Small intestine (tissue), 7 donors: ENCODE data around the gene SPATA46. TPM values are rescaled to one million over a fixed set of nuclear protein-coding genes. Genes with fewer than 3 reads are reported as not detected.

Experiments used
- DNase-seq, 2 donors: peaks; one replicate each; pipeline versions ENCODE4 v3.0.0 to v3.0.0-alpha.2; 2013
- FAIRE-seq: peaks from 2 replicates; lab custom pipeline; 2012; peaks lifted over from hg19 to GRCh38; lab: Jason Lieb, UNC
- H3K27ac ChIP-seq, 3 donors: one replicate each; pipeline ENCODE4 v1.5.1; 2013; ENCODE audit warnings: low read length in 2 of 3, mild to moderate bottlenecking in 2 of 3, control low read depth in 1 of 3, inconsistent platforms in 1 of 3, low read depth in 1 of 3, moderate library complexity in 1 of 3
- H3K27me3 ChIP-seq, 3 donors: one replicate each; pipeline ENCODE4 v1.6.1; 2013; ENCODE audit warnings: low read length in 3 of 3, inconsistent platforms in 1 of 3; ENCODE audit not compliant: control insufficient read depth in 3 of 3, insufficient read depth in 3 of 3
- H3K36me3 ChIP-seq, 3 donors: one replicate each; pipeline ENCODE4 v1.6.1; 2013; ENCODE audit warnings: low read length in 3 of 3, inconsistent platforms in 1 of 3, low read depth in 1 of 3, mild to moderate bottlenecking in 1 of 3, moderate library complexity in 1 of 3; ENCODE audit not compliant: control insufficient read depth in 3 of 3, insufficient read depth in 2 of 3
- H3K4me1 ChIP-seq, 3 donors: one replicate each; pipeline ENCODE4 v1.6.1; 2013; ENCODE audit warnings: low read length in 2 of 3, inconsistent platforms in 1 of 3, low read depth in 1 of 3, mild to moderate bottlenecking in 1 of 3, moderate library complexity in 1 of 3; ENCODE audit not compliant: control insufficient read depth in 3 of 3, insufficient read depth in 2 of 3
- H3K4me3 ChIP-seq, 3 donors: one replicate each; pipeline ENCODE4 v1.5.1; 2013; ENCODE audit warnings: low read length in 3 of 3, control low read depth in 1 of 3, inconsistent platforms in 1 of 3, low read depth in 1 of 3, mild to moderate bottlenecking in 1 of 3, moderate library complexity in 1 of 3
- H3K9me3 ChIP-seq, 2 donors: one replicate each; pipeline ENCODE4 v1.6.1; 2013; ENCODE audit warnings: low read depth in 1 of 2, low read length in 1 of 2; ENCODE audit not compliant: control insufficient read depth in 2 of 2, insufficient read depth in 1 of 2
- WGBS, 3 donors: extraction: QIAGEN DNeasy Blood & Tissue Kit; methylation state at CpG; one replicate each; pipeline ENCODE4 v1.1.7; 2013; 5-methylcytosine and 5-hydroxymethylcytosine counted together
- polyA plus RNA-seq, 4 donors: library from polyadenylated mRNA; stranded (reverse) in 3 of 4; unstranded in 1 of 4; fragments of 200-250 nt in 3 of 4; fragments of 120-200 nt in 1 of 4; gene quantifications; one replicate each; pipeline versions ENCODE4 v1.2.1 to v1.2.3, GENCODE V29; 2013
- donor health status: healthy with polysubstance abuse.
- donor health status: control.
- donor health status: control.
- donor health status: Bipolar disorder and iron deficiency.
- donor health status: healthy.

SPATA46 gene
- polyA plus RNA-seq, 4 donors = 0.25 TPM; not detected in 3

- Histone ChIP-seq H3K4me3 (no peak overlapping the region), H3K27ac (no peak overlapping the region), H3K4me1 (peaks cover 3 to 46% (median 22%) of the 10 kb centered on the region in 3 donors), H3K27me3 (no peaks in the 10 kb centered on the region), H3K36me3 (peaks cover 0 to 39% (median 5%) of the 10 kb centered on the region in 3 donors), H3K9me3 (peaks cover 0 to 6% of the 10 kb centered on the region in 2 donors)
- 89 to 94% (median 93%) methylated on average over 10 of the region's 10 CpGs for WGBS, 3 donors
- DNase-seq = no peak
- FAIRE-seq = no peak
Measured at GRCh38 chr1:162384601-162385279, 8.1 kb upstream of the SPATA46 start.

DNA sequence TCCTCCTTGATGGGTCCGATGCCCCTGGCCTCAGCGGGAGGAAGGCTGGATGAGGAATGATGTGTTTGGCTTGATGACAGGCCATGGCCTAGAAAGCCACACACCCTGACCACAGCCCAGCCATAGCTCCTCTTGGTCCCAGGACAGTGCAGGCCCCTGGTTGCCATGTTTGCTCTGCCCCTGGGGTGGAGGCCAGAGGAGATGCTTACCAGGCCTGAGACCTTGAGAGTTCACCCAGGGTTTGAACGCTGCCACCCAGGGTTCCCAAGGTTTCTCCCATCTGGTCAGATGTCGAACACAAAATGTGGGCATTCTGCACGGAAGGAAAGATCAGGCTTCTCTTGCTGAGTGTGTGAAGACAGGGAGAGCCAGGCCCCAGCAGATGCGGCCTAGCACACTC, 7.5 kb upstream of the SPATA46 start:
- WGBS, 3 donors = 90 to 95% (median 93%) methylated on average over 6 of the region's 6 CpGs
- Histone ChIP-seq H3K36me3 (peaks cover 0 to 39% (median 5%) of the 10 kb centered on the region in 3 donors), H3K4me1 (peaks cover 3 to 41% (median 22%) of the 10 kb centered on the region in 3 donors), H3K27me3 (no peaks in the 10 kb centered on the region), H3K27ac (no peak overlapping the region), H3K4me3 (no peak overlapping the region), H3K9me3 (peaks cover 0 to 6% of the 10 kb centered on the region in 2 donors)
- FAIRE-seq (no peak), DNase-seq (no peak)

DNA sequence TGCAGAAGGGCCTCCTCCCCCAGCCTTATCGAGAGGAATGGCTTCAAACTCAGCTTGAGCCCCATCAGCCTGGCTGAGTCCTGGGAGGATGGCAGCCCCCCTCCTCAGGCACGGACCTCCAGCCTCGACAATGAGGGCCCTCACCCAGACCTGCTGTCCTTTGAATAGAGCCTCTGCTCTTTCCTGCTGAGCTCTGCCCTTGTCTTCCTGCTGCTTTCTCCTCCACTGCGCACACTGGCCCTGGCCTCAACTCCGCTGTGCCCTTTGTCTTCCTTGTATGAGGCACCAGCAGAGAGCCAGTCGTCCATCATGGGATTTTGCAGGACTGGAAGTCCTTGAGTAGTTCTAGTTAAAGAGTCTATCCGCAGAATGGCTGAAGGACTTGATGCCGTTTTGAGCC, 6.9 kb upstream of the SPATA46 start:
- WGBS, 3 donors = 90 to 94% (median 92%) methylated on average over 8 of the region's 8 CpGs
- Histone ChIP-seq H3K4me1 (peaks cover 3 to 35% (median 22%) of the 10 kb centered on the region in 3 donors), H3K4me3 (no peak overlapping the region), H3K36me3 (peaks cover 0 to 39% (median 5%) of the 10 kb centered on the region in 3 donors), H3K27me3 (no peaks in the 10 kb centered on the region), H3K27ac (no peak overlapping the region), H3K9me3 (peaks cover 0 to 6% of the 10 kb centered on the region in 2 donors)
- no peak for DNase-seq
- FAIRE-seq = no peak

DNA sequence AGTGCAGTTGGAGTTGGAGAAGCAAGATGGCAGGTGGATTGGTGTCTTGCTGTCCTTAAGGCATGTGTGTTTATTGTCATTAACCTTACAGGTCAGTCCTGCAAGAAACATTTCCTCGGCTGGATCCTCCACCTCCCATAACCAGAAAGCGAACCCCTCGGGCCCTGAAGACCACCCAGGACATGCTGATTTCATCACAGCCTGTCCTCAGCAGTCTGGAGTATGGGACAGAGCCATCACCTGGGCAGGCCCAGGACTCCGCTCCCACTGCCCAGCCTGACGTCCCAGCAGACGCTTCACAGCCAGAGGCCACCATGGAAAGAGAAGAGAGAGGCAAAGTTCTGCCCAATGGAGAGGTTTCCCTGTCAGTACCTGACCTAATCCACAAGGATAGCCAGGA, 6.4 kb upstream of the SPATA46 start:
- Histone ChIP-seq H3K9me3 (peaks cover 0 to 6% of the 10 kb centered on the region in 2 donors), H3K4me1 (peaks cover 3 to 31% (median 19%) of the 10 kb centered on the region in 3 donors), H3K4me3 (no peak overlapping the region), H3K27me3 (no peaks in the 10 kb centered on the region), H3K36me3 (peaks cover 0 to 39% (median 5%) of the 10 kb centered on the region in 3 donors), H3K27ac (peak overlapping the region in 2 of 3 donors; percentile 97 to 98)
- FAIRE-seq = no peak
- 93 to 94% (median 93%) methylated on average over 6 of the region's 6 CpGs for WGBS, 3 donors
- no peak for DNase-seq

DNA sequence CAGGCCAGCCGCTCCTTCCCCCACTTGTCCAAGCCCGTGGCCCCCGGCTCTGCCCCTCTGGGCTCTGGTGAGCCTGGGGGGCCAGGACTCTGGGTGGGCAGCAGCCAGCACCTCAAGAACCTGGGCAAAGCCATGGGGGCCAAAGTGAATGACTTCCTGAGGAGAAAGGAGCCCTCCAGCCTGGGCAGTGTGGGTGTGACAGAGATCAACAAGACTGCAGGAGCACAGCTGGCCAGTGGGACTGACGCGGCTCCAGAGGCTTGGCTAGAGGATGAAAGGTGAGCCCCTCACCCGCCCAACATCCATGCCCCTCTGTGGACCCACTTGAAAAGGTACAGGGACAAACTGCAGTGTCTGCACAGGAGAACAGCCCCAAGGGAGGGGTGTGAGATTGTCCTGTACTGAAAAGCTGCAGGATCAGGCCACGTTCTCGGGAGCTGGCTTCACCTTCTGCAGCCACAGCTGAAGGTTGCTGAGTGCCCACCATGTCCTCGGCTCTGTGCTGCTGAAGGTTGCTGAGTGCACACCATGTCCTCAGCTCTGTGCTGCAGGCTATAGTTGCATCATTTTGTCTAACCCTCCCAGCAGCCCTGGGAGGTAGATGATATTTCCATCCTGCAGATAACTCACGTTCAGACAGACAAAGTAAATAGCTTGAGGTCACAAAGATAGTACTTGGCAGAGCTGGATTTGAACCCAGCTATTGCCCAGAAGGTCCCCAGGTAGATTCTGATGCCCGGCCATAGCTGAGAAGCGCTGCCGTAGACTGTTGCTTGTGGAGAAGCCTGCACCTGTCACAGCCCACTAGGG, 5.5 kb upstream of the SPATA46 start:
- FAIRE-seq (no peak), DNase-seq (peak in 1 of 2 donors; percentile 53)
- no peaks in the 10 kb centered on the region for H3K27me3 ChIP-seq
- H3K36me3 ChIP-seq = peaks cover 0 to 39% (median 5%) of the 10 kb centered on the region in 3 donors
- WGBS, 3 donors = 51 to 77% (median 67%) methylated on average over 13 of the region's 13 CpGs
- H3K4me3 ChIP-seq = peak overlapping the region in 2 of 3 donors; percentile 29 to 40
- H3K4me1 ChIP-seq = peaks cover 3 to 31% (median 18%) of the 10 kb centered on the region in 3 donors
- peak overlapping the region; percentile 97 to 99 (median 98) for H3K27ac ChIP-seq
- H3K9me3 ChIP-seq = peaks cover 0 to 6% of the 10 kb centered on the region in 2 donors

GRCh38 chr1:162381383-162381782, 4.7 kb upstream of the SPATA46 start, which contains the start of gene C1orf226:
Gene C1orf226, plus strand, starts transcription at chr1:162381728. Its CDS starts 174 bp downstream, at chr1:162381902.
- H3K9me3 ChIP-seq = peaks cover 0 to 6% of the 10 kb centered on the region in 2 donors
- H3K27ac ChIP-seq = peak within 1 kb of the TSS; percentile 97 to 99 (median 98)
- FAIRE-seq (no peak), DNase-seq (peak; percentile 97 to 98)
- H3K4me3 ChIP-seq = peak within 1 kb of the TSS in 2 of 3 donors; percentile 29 to 40
- WGBS, 3 donors = 15 to 62% (median 21%) methylated on average over 3 of the region's 3 CpGs
- no peaks in the 10 kb centered on the region for H3K27me3 ChIP-seq
- H3K36me3 ChIP-seq = peaks cover 0 to 39% (median 5%) of the 10 kb centered on the region in 3 donors
- H3K4me1 ChIP-seq = peaks cover 3 to 31% (median 18%) of the 10 kb centered on the region in 3 donors

DNA sequence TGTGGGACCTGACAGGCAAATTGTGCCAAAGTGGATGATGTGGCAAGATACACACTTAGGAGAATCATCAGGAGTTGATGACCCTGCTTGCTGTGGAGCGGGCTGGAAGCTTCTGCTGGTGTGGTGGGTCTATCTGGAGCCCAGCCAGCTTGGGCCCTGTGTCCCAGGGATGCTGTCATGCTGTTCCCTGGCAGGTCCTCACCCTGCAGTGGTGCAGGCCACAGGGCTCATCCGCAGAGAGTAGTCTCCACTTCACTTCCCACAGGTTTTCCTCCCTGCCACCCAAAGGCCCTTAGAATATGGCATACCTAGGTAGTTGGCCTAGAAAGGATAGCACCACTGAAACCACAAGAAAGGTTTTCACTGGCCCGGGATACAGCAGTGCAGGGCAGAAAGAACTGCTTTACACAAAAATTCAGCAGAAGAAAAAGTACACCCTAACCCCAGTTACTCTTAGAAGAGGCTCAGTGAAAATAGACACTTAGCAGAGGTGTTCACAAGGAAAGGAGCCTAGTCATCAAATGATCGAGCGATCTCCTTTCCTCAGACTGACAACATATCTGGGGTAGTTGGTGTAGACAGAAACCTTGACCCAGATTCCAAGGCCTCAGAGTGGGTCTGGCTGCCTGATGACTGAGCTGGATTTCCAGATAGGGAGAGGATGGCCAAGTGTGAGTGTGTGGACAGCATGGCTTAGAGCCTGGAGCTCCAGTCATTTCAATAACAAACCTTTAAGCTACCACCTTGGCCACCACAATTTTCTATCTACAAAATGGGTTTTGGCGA, 3.6 kb upstream of the SPATA46 start:
- no peak for FAIRE-seq
- peak overlapping the region in 1 of 3 donors; percentile 74 for H3K27ac ChIP-seq
- H3K36me3 ChIP-seq = peaks cover 0 to 33% (median 5%) of the 10 kb centered on the region in 3 donors

More for the DNA sequence above, 3.6 kb upstream of the SPATA46 start:
- Histone ChIP-seq H3K27me3 (no peaks in the 10 kb centered on the region), H3K4me1 (peaks cover 3 to 31% (median 18%) of the 10 kb centered on the region in 3 donors), H3K4me3 (no peak overlapping the region), H3K9me3 (peaks cover 0 to 6% of the 10 kb centered on the region in 2 donors)
- 81 to 89% (median 84%) methylated on average over 6 of the region's 6 CpGs for WGBS, 3 donors
- peak in 1 of 2 donors; percentile 32 for DNase-seq
